GM20000 (cell line): ENCODE measurements around the gene TMEM236.

Experiments used
- DNase-seq: peaks from one replicate; pipeline ENCODE4 v3.0.0; 2012; ENCODE audit warnings: low spot score
- CTCF ChIP-seq: IDR thresholded peaks from 2 replicates; pipeline ENCODE4 v1.5.1; 2012; ENCODE audit warnings: mild to moderate bottlenecking, control low read depth; ENCODE audit errors: extremely low read depth, missing control alignments

TMEM236 gene

GRCh38 chr10:17764142-17764541 lies 12.1 kb downstream of the TMEM236 start:
- no peak for TF ChIP-seq CTCF
- no peak for DNase-seq

DNA sequence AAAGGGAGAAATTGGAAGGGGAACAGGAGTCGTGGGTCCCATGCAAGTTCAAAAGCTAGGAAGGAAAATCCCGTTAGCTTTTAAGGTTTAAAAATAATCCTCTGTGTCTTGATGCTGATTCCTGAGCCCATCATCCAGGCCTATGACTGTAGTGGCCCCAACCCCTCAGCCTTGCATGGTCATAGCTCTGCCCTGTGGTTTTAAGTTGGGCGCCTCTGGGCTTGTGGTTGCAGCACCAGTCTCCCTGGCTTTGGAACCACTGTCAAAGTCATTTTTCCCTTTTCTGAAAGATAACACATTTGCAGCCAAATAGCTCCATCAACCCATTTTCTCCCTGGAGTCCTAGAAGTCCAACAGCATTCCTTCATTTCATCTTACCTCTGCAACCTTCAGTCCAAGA lies 13.6 kb downstream of the TMEM236 start:
- TF ChIP-seq CTCF = no peak

DNA sequence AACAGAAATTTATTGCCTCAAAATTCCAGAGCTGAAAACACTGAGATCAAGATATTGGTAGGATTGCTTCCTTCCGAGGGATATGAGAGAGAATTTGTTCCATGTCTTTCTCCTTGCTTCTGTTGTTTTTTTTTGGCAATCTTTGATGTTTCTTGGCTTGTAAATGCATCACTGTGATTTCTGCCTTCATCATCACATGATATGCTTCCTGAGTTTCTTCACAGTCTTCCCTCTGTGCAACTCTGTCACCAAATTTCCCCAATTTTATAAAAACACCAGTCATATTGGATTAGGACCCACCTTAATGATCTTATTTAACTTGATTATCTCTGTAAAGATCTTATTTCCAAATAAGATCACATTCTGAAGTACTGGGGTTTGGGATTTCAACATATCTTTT lies 14.7 kb downstream of the TMEM236 start:
- TF ChIP-seq CTCF = no peak
- no peak for DNase-seq

More for the DNA sequence above, 13.6 kb downstream of the TMEM236 start:
- no peak for DNase-seq

DNA sequence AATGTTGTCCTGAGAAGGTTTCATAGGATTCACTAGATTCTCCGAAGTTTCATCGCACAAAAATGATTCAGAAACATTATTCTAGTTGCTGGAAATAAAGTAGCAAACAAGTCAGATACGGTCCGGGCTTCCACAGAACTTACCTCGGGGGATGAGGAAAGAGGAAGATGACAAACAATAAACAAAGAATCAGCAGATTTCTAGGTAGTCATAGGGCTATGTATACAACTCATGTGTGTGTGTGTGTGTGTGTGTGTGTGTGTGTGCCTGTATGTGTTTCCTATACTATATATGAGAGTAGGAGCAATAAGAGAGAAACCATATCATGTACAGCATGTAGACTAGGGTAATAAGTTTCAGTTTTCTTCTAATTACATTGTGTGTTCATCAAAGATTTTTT lies 16.5 kb downstream of the TMEM236 start:
- no peak for DNase-seq
- TF ChIP-seq CTCF = no peak

DNA sequence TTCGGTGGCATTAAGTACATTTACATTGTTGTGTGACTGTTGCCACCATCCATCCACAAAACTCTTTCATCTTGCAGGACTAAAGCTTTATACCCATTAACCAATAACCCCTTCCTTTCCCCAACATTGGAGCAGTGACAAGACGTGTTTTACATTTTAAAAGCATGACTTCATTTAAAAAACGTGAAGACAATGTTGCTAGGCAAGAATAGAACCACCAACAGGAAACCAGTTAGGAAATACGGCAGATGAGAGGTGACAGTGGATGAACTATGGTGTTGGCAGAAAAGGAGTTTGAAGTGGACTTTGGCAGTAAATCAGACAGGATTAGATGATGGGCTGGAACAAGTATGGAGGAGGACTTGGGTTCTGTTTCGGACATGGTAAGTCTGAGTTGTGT lies 17.0 kb downstream of the TMEM236 start:
- DNase-seq = no peak
- no peak for TF ChIP-seq CTCF

DNA sequence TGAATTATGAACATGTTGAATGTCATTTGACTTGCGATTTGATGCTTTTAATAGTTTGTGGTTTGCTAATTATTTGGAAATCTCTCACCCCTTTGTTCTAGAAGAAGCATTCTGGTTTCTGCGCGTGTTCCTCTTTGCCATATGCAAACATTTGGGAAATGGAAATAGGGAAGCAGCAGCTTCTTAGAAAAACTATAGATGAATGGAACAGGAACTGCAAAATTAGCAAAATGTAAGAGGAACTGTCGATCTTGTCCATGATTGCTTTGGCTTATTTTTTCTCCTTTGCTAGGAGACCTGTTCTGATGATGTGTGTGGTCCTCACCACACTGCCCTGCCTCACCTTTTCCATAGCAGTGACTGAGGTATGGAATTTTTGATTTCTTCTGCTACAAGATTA lies 19.0 kb downstream of the TMEM236 start:
- no peak for DNase-seq
- no peak for TF ChIP-seq CTCF

GRCh38 chr10:17779784-17780183 lies 27.8 kb downstream of the TMEM236 start:
- DNase-seq = no peak
- TF ChIP-seq CTCF = no peak

DNA sequence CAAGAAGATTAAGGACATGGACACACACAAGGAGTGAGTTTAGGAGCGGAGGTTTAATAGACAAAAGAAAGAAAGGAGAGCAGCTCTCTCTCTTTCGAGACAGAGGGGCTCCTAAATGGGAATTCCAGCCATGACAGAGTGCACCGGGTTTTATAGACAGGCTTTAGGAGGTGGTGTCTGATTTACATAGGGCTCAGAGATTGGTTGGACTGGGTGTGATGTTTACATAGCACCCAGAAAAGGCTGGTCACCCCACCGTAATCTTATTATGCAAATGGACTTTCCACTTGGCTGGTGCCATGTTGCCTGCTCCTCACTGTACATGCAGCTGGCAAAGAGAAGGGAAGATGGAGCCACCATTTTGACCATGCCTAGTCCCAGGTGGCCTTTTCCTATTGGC lies 28.7 kb downstream of the TMEM236 start:
- DNase-seq = no peak
- no peak for TF ChIP-seq CTCF
